ENCODE results near the gene GABBR2. TPM values are rescaled to one million over a fixed set of nuclear protein-coding genes. Genes with fewer than 3 reads are reported as not detected.

GABBR2 gene
- total RNA-seq, 6 experiments from 2014 or later, result not detected

DNA sequence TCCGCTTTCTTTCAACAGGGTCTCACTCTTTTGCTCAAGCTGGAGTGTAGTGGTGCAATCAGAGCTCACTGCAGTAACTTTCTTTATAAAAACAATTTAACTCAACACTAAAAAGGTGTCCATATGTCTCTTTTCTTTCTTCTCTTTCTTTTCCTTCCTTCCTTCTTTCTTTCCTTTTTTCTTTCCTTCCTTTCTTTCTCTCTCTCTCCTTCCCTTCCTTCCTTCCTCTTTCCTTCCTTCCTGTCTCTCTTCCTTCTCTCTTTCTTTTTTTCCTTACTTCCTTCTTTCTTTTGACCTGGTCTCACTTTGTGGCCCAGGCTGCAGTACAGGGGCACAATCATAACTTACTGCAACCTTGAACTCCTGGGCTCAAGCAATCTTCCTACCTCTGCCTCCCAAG, 427.5 kb downstream of the GABBR2 start:
- ATAC-seq (no peak), DNase-seq (no peak)
- 91% methylated on average over 1 of the region's 1 CpG for WGBS (ENCODE audit: insufficient coverage, low coverage, low lambda C conversion rate, missing lambda C conversion rate)
- no peaks in the 10 kb centered on the region for H3K9me3 ChIP-seq
- H3K36me3 ChIP-seq, result no peaks in the 10 kb centered on the region
- TF ChIP-seq POLR2A (IDR thresholded peaks at IDR 0.05), result no peak
- TF ChIP-seq, protein P1, sequence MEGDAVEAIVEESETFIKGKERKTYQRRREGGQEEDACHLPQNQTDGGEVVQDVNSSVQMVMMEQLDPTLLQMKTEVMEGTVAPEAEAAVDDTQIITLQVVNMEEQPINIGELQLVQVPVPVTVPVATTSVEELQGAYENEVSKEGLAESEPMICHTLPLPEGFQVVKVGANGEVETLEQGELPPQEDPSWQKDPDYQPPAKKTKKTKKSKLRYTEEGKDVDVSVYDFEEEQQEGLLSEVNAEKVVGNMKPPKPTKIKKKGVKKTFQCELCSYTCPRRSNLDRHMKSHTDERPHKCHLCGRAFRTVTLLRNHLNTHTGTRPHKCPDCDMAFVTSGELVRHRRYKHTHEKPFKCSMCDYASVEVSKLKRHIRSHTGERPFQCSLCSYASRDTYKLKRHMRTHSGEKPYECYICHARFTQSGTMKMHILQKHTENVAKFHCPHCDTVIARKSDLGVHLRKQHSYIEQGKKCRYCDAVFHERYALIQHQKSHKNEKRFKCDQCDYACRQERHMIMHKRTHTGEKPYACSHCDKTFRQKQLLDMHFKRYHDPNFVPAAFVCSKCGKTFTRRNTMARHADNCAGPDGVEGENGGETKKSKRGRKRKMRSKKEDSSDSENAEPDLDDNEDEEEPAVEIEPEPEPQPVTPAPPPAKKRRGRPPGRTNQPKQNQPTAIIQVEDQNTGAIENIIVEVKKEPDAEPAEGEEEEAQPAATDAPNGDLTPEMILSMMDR (IDR thresholded peaks at IDR 0.05), result no peak
- no peaks in the 10 kb centered on the region for H3K4me1 ChIP-seq
- no peaks in the 10 kb centered on the region for H3K27me3 ChIP-seq
- intact Hi-C loops (cut with DNase I), result no loop called here
- no peak overlapping the region for H3K4me3 ChIP-seq
- no peak overlapping the region for H3K27ac ChIP-seq

DNA sequence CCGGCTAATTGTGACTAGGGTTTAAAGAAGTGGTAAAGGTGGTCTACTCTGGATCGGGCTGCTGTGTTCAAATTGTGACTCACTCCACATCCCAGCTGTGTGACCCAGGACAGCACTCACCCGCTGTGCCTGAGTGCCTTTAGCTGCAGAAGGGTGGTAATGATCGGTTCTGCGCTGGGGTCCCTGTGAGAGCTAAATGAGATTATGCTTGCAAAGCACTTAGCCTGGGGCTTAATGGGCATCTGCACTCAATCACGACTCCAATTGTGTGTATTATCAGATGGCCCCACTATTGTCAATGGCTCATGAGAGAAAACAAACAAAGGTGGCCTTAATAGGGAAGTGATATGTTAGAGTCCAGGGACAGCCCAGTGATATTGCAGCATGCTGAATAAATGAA, 428.2 kb downstream of the GABBR2 start:
- H3K4me3 ChIP-seq, result no peak overlapping the region
- H3K27me3 ChIP-seq, result no peaks in the 10 kb centered on the region
- no peaks in the 10 kb centered on the region for H3K4me1 ChIP-seq
- ATAC-seq, result no peak
- no peak for TF ChIP-seq POLR2A (IDR thresholded peaks at IDR 0.05)
- TF ChIP-seq, protein P1 (IDR thresholded peaks at IDR 0.05), result no peak
- no peaks in the 10 kb centered on the region for H3K36me3 ChIP-seq
- H3K9me3 ChIP-seq, result no peaks in the 10 kb centered on the region
- no peak overlapping the region for H3K27ac ChIP-seq
- WGBS (ENCODE audit: insufficient coverage, low coverage, low lambda C conversion rate, missing lambda C conversion rate), result 63% methylated on average over 6 of the region's 6 CpGs
- intact Hi-C loops (cut with DNase I), result no loop called here
- no peak for DNase-seq

DNA sequence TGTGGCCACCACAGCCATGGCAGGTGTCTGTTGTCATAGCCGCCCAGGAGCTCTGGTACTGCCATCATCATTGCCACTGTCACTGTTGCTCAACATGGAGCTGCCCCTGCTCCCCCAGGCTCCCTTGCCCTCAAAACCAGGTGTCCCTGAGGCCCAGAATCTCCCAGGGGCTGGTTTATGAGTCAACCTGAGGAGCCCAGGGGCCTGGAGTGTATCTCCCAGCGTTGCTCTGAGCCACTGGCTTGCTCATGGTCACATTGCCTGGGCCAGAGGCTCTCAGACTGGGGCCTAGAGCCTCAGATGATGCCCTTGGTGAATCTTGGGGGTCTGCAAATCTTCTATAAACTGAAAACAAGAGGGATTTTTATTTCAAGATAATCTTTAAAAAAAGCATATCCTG, 428.6 kb downstream of the GABBR2 start:
- no peaks in the 10 kb centered on the region for H3K27me3 ChIP-seq
- TF ChIP-seq, protein P1 (IDR thresholded peaks at IDR 0.05), result no peak
- TF ChIP-seq POLR2A (IDR thresholded peaks at IDR 0.05), result no peak
- 68% methylated on average over 2 of the region's 2 CpGs for WGBS (ENCODE audit: insufficient coverage, low coverage, low lambda C conversion rate, missing lambda C conversion rate)

DNA sequence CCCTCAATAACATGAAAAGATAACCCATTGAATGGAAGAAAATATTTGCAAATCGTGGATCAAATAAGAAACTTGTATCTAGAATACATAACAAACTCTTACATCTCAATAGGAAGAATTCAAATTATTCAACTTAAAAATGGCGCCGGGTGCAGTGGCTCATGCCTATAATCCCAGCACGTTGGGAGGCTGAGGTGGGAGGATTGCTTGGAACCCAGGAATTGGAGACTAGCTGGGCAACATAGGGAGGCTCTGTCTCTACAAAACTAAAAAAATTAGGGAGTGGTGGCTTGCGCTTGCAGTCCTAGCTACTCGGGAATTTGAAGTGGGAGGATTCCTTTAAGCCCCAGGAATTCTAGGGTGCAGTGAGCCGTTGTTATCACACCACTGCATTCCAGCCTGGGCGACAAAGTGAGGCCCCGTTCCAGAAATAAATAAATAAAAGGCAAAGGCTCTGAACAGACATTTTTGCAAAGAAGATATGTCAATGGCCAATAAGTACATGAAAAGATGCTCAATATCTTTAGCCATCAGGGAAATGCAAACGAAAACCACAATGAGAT, 431.7 kb downstream of the GABBR2 start:
- no peaks in the 10 kb centered on the region for H3K4me1 ChIP-seq
- ATAC-seq (no peak), DNase-seq (no peak)
- no peaks in the 10 kb centered on the region for H3K27me3 ChIP-seq
- no peak overlapping the region for H3K27ac ChIP-seq
- no peaks in the 10 kb centered on the region for H3K9me3 ChIP-seq
- TF ChIP-seq POLR2A (IDR thresholded peaks at IDR 0.05), result no peak
- TF ChIP-seq, protein P1 (IDR thresholded peaks at IDR 0.05), result no peak
- no peak overlapping the region for H3K4me3 ChIP-seq
- 53% methylated on average over 10 of the region's 10 CpGs for WGBS (ENCODE audit: insufficient coverage, low coverage, low lambda C conversion rate, missing lambda C conversion rate)
- no peaks in the 10 kb centered on the region for H3K36me3 ChIP-seq
- intact Hi-C loops (cut with DNase I), result no loop called here

More for the DNA sequence above, 428.6 kb downstream of the GABBR2 start:
- ATAC-seq (no peak), DNase-seq (no peak)
- H3K4me3 ChIP-seq, result no peak overlapping the region
- H3K4me1 ChIP-seq, result no peaks in the 10 kb centered on the region
- no peaks in the 10 kb centered on the region for H3K9me3 ChIP-seq
- no peaks in the 10 kb centered on the region for H3K36me3 ChIP-seq
- intact Hi-C loops (cut with DNase I), result no loop called here
- no peak overlapping the region for H3K27ac ChIP-seq

DNA sequence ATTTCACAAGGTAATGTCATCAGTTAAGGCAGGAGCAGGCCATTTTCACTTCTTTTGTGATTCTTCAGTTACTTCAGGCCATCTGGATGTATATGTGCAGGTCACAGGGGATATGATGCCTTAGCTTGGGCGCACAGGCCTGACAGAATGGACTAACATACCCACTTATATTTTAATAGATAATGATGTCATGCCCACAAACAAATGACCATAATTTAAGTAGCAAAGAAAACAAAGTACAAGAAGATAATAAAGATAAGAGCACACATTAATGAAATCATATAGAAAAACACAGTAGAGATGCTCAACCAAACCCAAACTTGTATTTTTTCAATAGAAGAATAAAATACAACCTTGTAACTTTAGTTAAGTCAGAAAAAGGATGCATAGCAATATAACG, 433.6 kb downstream of the GABBR2 start:
- WGBS (ENCODE audit: insufficient coverage, low coverage, low lambda C conversion rate, missing lambda C conversion rate), result 86% methylated on average over 2 of the region's 2 CpGs
- H3K9me3 ChIP-seq, result no peaks in the 10 kb centered on the region
- DNase-seq (no peak), ATAC-seq (no peak)
- no peak overlapping the region for H3K27ac ChIP-seq
- intact Hi-C loops (cut with DNase I), result no loop called here
- no peaks in the 10 kb centered on the region for H3K27me3 ChIP-seq
- TF ChIP-seq POLR2A (IDR thresholded peaks at IDR 0.05), result no peak
- TF ChIP-seq, protein P1 (IDR thresholded peaks at IDR 0.05), result no peak
- H3K4me1 ChIP-seq, result no peaks in the 10 kb centered on the region
- no peaks in the 10 kb centered on the region for H3K36me3 ChIP-seq
- H3K4me3 ChIP-seq, result no peak overlapping the region

Measured in right lobe of liver (tissue), 6 donors.